Measurements from ENCODE around the gene MYBPH. TPM values are rescaled to one million over a fixed set of nuclear protein-coding genes. Genes with fewer than 3 reads are reported as not detected.

MYBPH gene
- total RNA-seq, 1 experiment from 2014 or later: not detected

- H3K27ac ChIP-seq (ENCODE audit: low read depth, low read length, poor library complexity, severe bottlenecking): no peak overlapping the region
- DNase-seq (ENCODE audit: low spot score): no peak
- no peaks in the 10 kb centered on the region for H3K36me3 ChIP-seq (ENCODE audit: insufficient read depth, low read length, poor library complexity, severe bottlenecking)
- no peaks in the 10 kb centered on the region for H3K9me3 ChIP-seq (ENCODE audit: low read depth, low read length, poor library complexity, severe bottlenecking)
- CTCF ChIA-PET: no interaction called here
- BruUV-seq (replicated peaks): no TSS peak
- no peaks in the 10 kb centered on the region for H3K27me3 ChIP-seq (replicated peaks; ENCODE audit: insufficient read depth, low read depth, low read length, poor library complexity)
- TF ChIP-seq, protein P1, sequence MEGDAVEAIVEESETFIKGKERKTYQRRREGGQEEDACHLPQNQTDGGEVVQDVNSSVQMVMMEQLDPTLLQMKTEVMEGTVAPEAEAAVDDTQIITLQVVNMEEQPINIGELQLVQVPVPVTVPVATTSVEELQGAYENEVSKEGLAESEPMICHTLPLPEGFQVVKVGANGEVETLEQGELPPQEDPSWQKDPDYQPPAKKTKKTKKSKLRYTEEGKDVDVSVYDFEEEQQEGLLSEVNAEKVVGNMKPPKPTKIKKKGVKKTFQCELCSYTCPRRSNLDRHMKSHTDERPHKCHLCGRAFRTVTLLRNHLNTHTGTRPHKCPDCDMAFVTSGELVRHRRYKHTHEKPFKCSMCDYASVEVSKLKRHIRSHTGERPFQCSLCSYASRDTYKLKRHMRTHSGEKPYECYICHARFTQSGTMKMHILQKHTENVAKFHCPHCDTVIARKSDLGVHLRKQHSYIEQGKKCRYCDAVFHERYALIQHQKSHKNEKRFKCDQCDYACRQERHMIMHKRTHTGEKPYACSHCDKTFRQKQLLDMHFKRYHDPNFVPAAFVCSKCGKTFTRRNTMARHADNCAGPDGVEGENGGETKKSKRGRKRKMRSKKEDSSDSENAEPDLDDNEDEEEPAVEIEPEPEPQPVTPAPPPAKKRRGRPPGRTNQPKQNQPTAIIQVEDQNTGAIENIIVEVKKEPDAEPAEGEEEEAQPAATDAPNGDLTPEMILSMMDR (conservative IDR thresholded peaks at IDR 0.05; ENCODE audit: low read depth, low read length): no peak
- no peak for TF ChIP-seq EZH2 (IDR thresholded peaks at IDR 0.05; ENCODE audit: borderline replicate concordance, low read depth, low read length, poor library complexity, severe bottlenecking)
- POLR2A ChIA-PET (ENCODE audit: low non-redundant PET): no interaction called here
- H3K4me3 ChIP-seq (ENCODE audit: low read depth, low read length, poor library complexity, severe bottlenecking): no peak overlapping the region
- no peaks in the 10 kb centered on the region for H3K4me1 ChIP-seq (ENCODE audit: insufficient read depth, low read length, poor library complexity, severe bottlenecking)
- intact Hi-C loops (cut with micrococcal nuclease; ENCODE audit: unreplicated experiment): no loop called here
Observed at GRCh38 chr1:203187304-203187685, 11.7 kb upstream of the MYBPH start.

- no peak within 1 kb of the TSS for H3K4me3 ChIP-seq (ENCODE audit: low read depth, low read length, poor library complexity, severe bottlenecking)
- no peaks in the 10 kb centered on the region for H3K27me3 ChIP-seq (replicated peaks; ENCODE audit: insufficient read depth, low read depth, low read length, poor library complexity)
- TF ChIP-seq, protein P1 (conservative IDR thresholded peaks at IDR 0.05; ENCODE audit: low read depth, low read length): no peak
- TF ChIP-seq EZH2 (IDR thresholded peaks at IDR 0.05; ENCODE audit: borderline replicate concordance, low read depth, low read length, poor library complexity, severe bottlenecking): no peak
- no peak for DNase-seq (ENCODE audit: low spot score)
- no peaks in the 10 kb centered on the region for H3K36me3 ChIP-seq (ENCODE audit: insufficient read depth, low read length, poor library complexity, severe bottlenecking)
- H3K4me1 ChIP-seq (ENCODE audit: insufficient read depth, low read length, poor library complexity, severe bottlenecking): no peaks in the 10 kb centered on the region
- no peaks in the 10 kb centered on the region for H3K9me3 ChIP-seq (ENCODE audit: low read depth, low read length, poor library complexity, severe bottlenecking)
- H3K27ac ChIP-seq (ENCODE audit: low read depth, low read length, poor library complexity, severe bottlenecking): no peak within 1 kb of the TSS
- intact Hi-C loops (cut with micrococcal nuclease; ENCODE audit: unreplicated experiment): no loop called here
- no TSS peak for BruUV-seq (replicated peaks)
- POLR2A ChIA-PET (ENCODE audit: low non-redundant PET): no interaction called here
- CTCF ChIA-PET: no interaction called here
Observed at GRCh38 chr1:203186446-203187303, 11.0 kb upstream of the MYBPH start, which contains the start of gene CHI3L1. TSS of gene CHI3L1 (minus strand) at chr1:203186704. CDS start at chr1:203186623, 81 bp downstream.

DNA sequence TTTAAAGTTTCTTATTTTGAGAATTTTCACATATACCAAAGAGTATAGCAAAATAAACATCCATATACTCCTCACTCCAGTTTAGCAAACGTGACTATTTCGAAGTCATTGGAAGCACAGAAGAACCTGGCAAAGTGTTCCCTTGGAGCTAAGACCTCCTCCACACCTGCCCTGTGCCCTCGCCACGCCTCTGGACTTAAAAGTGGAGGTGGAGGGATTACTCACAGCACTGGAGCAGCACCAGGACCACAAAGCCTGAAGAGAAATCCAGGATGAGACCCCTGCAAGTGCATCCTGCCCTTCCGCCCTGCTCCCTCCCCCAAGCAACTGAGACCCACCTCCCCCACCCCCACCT, 10.4 kb upstream of the MYBPH start:
- TF ChIP-seq, protein P1 (conservative IDR thresholded peaks at IDR 0.05; ENCODE audit: low read depth, low read length): no peak
- no peak for TF ChIP-seq EZH2 (IDR thresholded peaks at IDR 0.05; ENCODE audit: borderline replicate concordance, low read depth, low read length, poor library complexity, severe bottlenecking)
- Histone ChIP-seq H3K4me1 (ENCODE audit: insufficient read depth, low read length, poor library complexity, severe bottlenecking) (no peaks in the 10 kb centered on the region), H3K27me3 (replicated peaks; ENCODE audit: insufficient read depth, low read depth, low read length, poor library complexity) (no peaks in the 10 kb centered on the region), H3K9me3 (ENCODE audit: low read depth, low read length, poor library complexity, severe bottlenecking) (no peaks in the 10 kb centered on the region), H3K36me3 (ENCODE audit: insufficient read depth, low read length, poor library complexity, severe bottlenecking) (no peaks in the 10 kb centered on the region), H3K4me3 (ENCODE audit: low read depth, low read length, poor library complexity, severe bottlenecking) (no peak overlapping the region), H3K27ac (ENCODE audit: low read depth, low read length, poor library complexity, severe bottlenecking) (no peak overlapping the region)
- intact Hi-C loops (cut with micrococcal nuclease; ENCODE audit: unreplicated experiment): no loop called here
- DNase-seq (ENCODE audit: low spot score): no peak
- no TSS peak for BruUV-seq (replicated peaks)
- POLR2A ChIA-PET (ENCODE audit: low non-redundant PET): no interaction called here
- CTCF ChIA-PET: no interaction called here
